GM12878 (cell line): ENCODE results near the gene SLC22A23. TPM values are rescaled to one million over a fixed set of nuclear protein-coding genes. Genes with fewer than 3 reads are reported as not detected.

ENCODE experiments used
- ATAC-seq: fragments of 200-7000 bp; cut with Tn5 transposase; 3 replicates; pipeline ENCODE4 v1.9.1; 2020; ENCODE audit warnings: mild to moderate bottlenecking, moderate library complexity
- BruUV-seq: library from RNA; stranded (reverse); fragments of 400-500 nt; replicated peaks from 2 replicates; lab custom pipeline; 2021; lab: Mats Ljungman, UMichigan
- CTCF ChIA-PET: fragments of 300-600 bp; sonication (Branson Sonifier 250); formaldehyde crosslinking; extraction: SDS; loops from one replicate; lab custom pipeline; 2021; ENCODE audit warnings: inconsistent platforms; lab: Yijun Ruan, JAX
- POLR2A ChIA-PET: fragments of 350-600 bp; formaldehyde crosslinking; extraction: SDS; loops from one replicate; lab custom pipeline; 2021; ENCODE audit warnings: inconsistent platforms; lab: Charles Lee
- RAD21 ChIA-PET: fragments of 300-600 bp; sonication (Branson Sonifier 250); formaldehyde crosslinking; loops from one replicate; lab custom pipeline; 2023; ENCODE audit warnings: antibody characterized with exemption; ENCODE audit not compliant: unreplicated experiment; lab: Charles Lee
- SMC1A ChIA-PET: fragments of 300-600 bp; sonication (Branson Sonifier 250); formaldehyde crosslinking; loops from one replicate; lab custom pipeline; 2023; ENCODE audit not compliant: unreplicated experiment, uncharacterized antibody; lab: Charles Lee
- DNase-seq: peaks from one replicate; pipeline ENCODE4 v3.0.0-alpha.2; 2011; ENCODE audit warnings: low read depth, low spot score
- FAIRE-seq: peaks from 3 replicates; lab custom pipeline; 2011; peaks lifted over from hg19 to GRCh38; lab: Jason Lieb, UNC
- H2AFZ ChIP-seq: 2 replicates; pipeline ENCODE4 v1.6.0; 2011; ENCODE audit warnings: low read depth, low read length, control low read depth; ENCODE audit not compliant: control insufficient read depth
- H3K27ac ChIP-seq: 2 replicates; pipeline ENCODE4 v1.5.1; 2011; ENCODE audit warnings: control low read depth; ENCODE audit not compliant: control insufficient read depth, insufficient read depth
- H3K27me3 ChIP-seq, 2 experiments: replicated peaks in 1 of 2; 2 replicates each; pipeline versions ENCODE4 v1.6.0 to v1.6.1; 2011; ENCODE audit warnings: low read length in 1 of 2; ENCODE audit not compliant: control insufficient read depth in 2 of 2, insufficient read depth in 2 of 2
- H3K36me3 ChIP-seq, 2 experiments: 2 replicates each; pipeline ENCODE4 v1.5.1; 2011; ENCODE audit warnings: low read length in 1 of 2; ENCODE audit not compliant: control insufficient read depth in 2 of 2, insufficient read depth in 2 of 2
- H3K4me1 ChIP-seq: 2 replicates; pipeline ENCODE4 v1.6.1; 2011; ENCODE audit warnings: mild to moderate bottlenecking, low read length, moderate library complexity, mixed read lengths; ENCODE audit not compliant: control insufficient read depth, insufficient read depth
- H3K4me2 ChIP-seq: 2 replicates; pipeline ENCODE4 v1.6.0; 2011; ENCODE audit warnings: control low read depth; ENCODE audit not compliant: control insufficient read depth, insufficient read depth
- H3K4me3 ChIP-seq: fragments of 200-600 bp; sonication (generic); 2 replicates; pipeline ENCODE4 v1.5.1; 2016
- H3K79me2 ChIP-seq: 2 replicates; pipeline ENCODE4 v1.6.0; 2011; ENCODE audit warnings: low read length; ENCODE audit not compliant: control insufficient read depth, insufficient read depth
- H3K9ac ChIP-seq: 2 replicates; pipeline ENCODE4 v1.8.0; 2011; ENCODE audit warnings: low read length, control low read depth, mixed read lengths; ENCODE audit not compliant: control insufficient read depth, insufficient read depth
- H3K9me3 ChIP-seq: replicated peaks from 3 replicates; pipeline ENCODE4 v1.5.1; 2011; ENCODE audit warnings: mild to moderate bottlenecking, low read length; ENCODE audit not compliant: control insufficient read depth, insufficient read depth
- H4K20me1 ChIP-seq: 2 replicates; pipeline ENCODE4 v1.6.0; 2011; ENCODE audit not compliant: control insufficient read depth, insufficient read depth
- ETV6 ChIP-seq, 2 experiments: fragments of 450-650 bp in 1 of 2; IDR thresholded peaks in 1 of 2; conservative IDR thresholded peaks in 1 of 2; 2 replicates each; pipeline ENCODE4 v1.6.1; 2014; ENCODE audit warnings: antibody characterized with exemption in 1 of 2, borderline replicate concordance in 1 of 2, low read depth in 1 of 2, mild to moderate bottlenecking in 1 of 2, moderate library complexity in 1 of 2
- GATAD2B ChIP-seq: fragments of 450-650 bp; conservative IDR thresholded peaks from 2 replicates; pipeline ENCODE4 v1.6.1; 2017; ENCODE audit warnings: low read depth, mild to moderate bottlenecking, moderate library complexity
- MTA2 ChIP-seq: fragments of 450-650 bp; IDR thresholded peaks from 2 replicates; pipeline ENCODE4 v1.6.1; 2016; ENCODE audit warnings: low read depth, mild to moderate bottlenecking, moderate library complexity
- NFIC ChIP-seq: IDR thresholded peaks from 2 replicates; pipeline ENCODE4 v1.6.1; 2012; ENCODE audit warnings: low read depth, mild to moderate bottlenecking, inconsistent platforms, low read length, moderate library complexity
- RFX5 ChIP-seq: IDR thresholded peaks from 2 replicates; pipeline ENCODE4 v1.6.1; 2011; ENCODE audit warnings: low read depth, low read length, improper control_type of control experiment
- STAT1 ChIP-seq: fragments of 450-650 bp; conservative IDR thresholded peaks from 2 replicates; pipeline ENCODE4 v1.6.1; 2014; ENCODE audit warnings: antibody characterized with exemption, mild to moderate bottlenecking
- TCF3 ChIP-seq: IDR thresholded peaks from 2 replicates; pipeline ENCODE4 v1.6.1; 2012; ENCODE audit warnings: low read depth, mild to moderate bottlenecking, low read length, borderline replicate concordance; ENCODE audit not compliant: insufficient read depth
- WGBS: methylation state at CpG from one replicate; pipeline ENCODE4 v1.1.6; 2016; ENCODE audit warnings: low lambda C conversion rate; ENCODE audit not compliant: insufficient replicate concordance, insufficient coverage; ENCODE audit errors: missing lambda C conversion rate; 5-methylcytosine and 5-hydroxymethylcytosine counted together
- in situ Hi-C: fragments of 300-500 bp; cut with MboI; formaldehyde crosslinking; loops from 9 replicates; pipeline ENCODE4 v1.14.3; 2018; ENCODE audit warnings: mixed read lengths
- intact Hi-C: fragments of 100-400 bp; cut with micrococcal nuclease; formaldehyde crosslinking; loops from one replicate; pipeline ENCODE4 v1.14.2; 2022; ENCODE audit not compliant: unreplicated experiment
- polyA plus RNA-seq, 11 experiments: library from polyadenylated mRNA; depleted of rRNA in 4 of 11; unstranded in 6 of 11; stranded (reverse) in 5 of 11; fragments of >200 nt; fragmentation: Nextera tagmentation in 4 of 11; fragmentation: Illumina TruSeq in 1 of 11; extraction: Ambion mirVana in 4 of 11; extraction: Trizol in 1 of 11; gene quantifications; 1 replicate in 1 of 11; 2 replicates in 10 of 11; pipeline versions ENCODE4 v1.2.1 to v1.2.3, GENCODE V29; 2011 to 2016; ENCODE audit warnings: inconsistent platforms in 2 of 11, missing spikeins in 2 of 11, low read depth in 1 of 11
- total RNA-seq, 4 experiments: library from RNA; depleted of rRNA in 3 of 4; stranded (reverse); fragments of >200 nt in 3 of 4; fragmentation: Illumina TruSeq in 1 of 4; extraction: Trizol in 1 of 4; gene quantifications; 2 replicates each; pipeline versions ENCODE4 v1.2.1 to v1.2.3, GENCODE V29; 2013 to 2021
- TF ChIP-seq, protein P1 (sequence below): fragments of 450-650 bp; IDR thresholded peaks from 2 replicates; pipeline ENCODE4 v1.6.1; 2017; ENCODE audit warnings: borderline replicate concordance
- TF ChIP-seq, protein P2 (sequence below): IDR thresholded peaks from 2 replicates; pipeline ENCODE4 v1.6.1; 2012; ENCODE audit warnings: low read length, inconsistent platforms
- TF ChIP-seq, protein P3 (sequence below): fragments of 450-650 bp; IDR thresholded peaks from 2 replicates; pipeline ENCODE4 v1.6.1; 2017; ENCODE audit warnings: mild to moderate bottlenecking, moderate library complexity

Gene SLC22A23
- total and polyA plus RNA-seq, 10 of the 15 experiments (the other 5 are each of a cell fraction or from before 2014, with no cell fraction given), result 0.20 to 2.4 (median 0.74) TPM

DNA sequence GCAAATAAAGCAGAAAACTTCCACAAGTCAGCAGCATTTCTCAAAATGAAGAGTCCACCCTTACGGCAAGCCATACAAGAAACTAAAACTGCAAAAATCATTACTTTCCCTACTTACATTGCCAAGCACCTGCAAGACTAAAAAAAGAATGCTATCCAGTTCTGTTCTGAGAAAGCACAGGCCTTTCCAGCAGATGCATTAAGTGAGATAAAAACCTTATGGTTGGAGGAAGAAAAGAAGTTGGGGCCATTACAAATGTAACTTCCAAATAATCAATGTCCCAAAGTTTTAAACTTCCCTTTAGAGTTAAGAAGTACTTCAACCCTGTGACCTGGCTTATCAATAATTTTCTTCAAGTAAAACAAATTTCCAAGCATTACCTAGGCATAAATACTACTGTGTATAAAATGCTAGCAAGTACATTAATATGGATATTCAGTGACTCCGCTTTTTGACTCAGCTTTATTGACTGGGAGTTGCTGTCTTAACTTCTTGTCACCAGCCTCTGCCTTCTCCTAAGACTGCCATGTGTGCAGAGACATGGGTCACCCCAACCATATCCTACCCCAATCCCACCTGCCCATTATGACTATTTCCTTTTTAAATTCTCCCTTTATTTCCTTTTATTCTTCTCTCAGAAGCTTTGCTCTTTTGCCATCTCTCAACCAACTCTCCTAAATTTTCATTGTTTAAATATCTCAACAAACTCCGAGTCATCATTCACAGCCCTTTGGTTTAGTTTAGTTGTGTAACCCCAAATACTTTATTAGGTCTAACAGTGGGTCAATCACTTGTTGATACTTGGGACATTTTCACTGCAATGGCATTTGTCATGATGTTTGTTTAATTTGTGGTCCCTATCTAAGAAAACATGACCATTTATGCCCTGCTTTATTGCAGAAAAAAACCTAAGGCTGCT lies 49.7 kb downstream of the SLC22A23 start (continued):
- TF ChIP-seq, protein P1, sequence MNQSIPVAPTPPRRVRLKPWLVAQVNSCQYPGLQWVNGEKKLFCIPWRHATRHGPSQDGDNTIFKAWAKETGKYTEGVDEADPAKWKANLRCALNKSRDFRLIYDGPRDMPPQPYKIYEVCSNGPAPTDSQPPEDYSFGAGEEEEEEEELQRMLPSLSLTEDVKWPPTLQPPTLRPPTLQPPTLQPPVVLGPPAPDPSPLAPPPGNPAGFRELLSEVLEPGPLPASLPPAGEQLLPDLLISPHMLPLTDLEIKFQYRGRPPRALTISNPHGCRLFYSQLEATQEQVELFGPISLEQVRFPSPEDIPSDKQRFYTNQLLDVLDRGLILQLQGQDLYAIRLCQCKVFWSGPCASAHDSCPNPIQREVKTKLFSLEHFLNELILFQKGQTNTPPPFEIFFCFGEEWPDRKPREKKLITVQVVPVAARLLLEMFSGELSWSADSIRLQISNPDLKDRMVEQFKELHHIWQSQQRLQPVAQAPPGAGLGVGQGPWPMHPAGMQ, result no peak

GRCh38 chr6:3406362-3406821 lies 50.5 kb downstream of the SLC22A23 start:
- ChIA-PET CTCF (no interaction called here), POLR2A (interaction anchor here (0.5 kb wide), 1 partner anchor 8 kb away, joined by 5 read pairs; no protein-coding TSS in a partner anchor), SMC1A (interaction anchor here (0.8 kb wide), 1 partner anchor 16 kb away, joined by 3 read pairs; no protein-coding TSS in a partner anchor), RAD21 (no interaction called here)
- Histone ChIP-seq H3K4me3 (no peak overlapping the region), H3K4me1 (no peaks in the 10 kb centered on the region), H3K36me3 (no peaks in the 10 kb centered on the region), H3K27ac (no peak overlapping the region), H4K20me1 (no peaks in the 10 kb centered on the region), H3K4me2 (no peak overlapping the region), H3K79me2 (no peaks in the 10 kb centered on the region), H2AFZ (no peak overlapping the region), H3K9ac (no peak overlapping the region), H3K27me3 (no peaks in the 10 kb centered on the region), H3K9me3 (no peaks in the 10 kb centered on the region)
- no peak for DNase-seq
- in situ Hi-C loops (no loop called here), intact Hi-C loops (no loop called here)
- FAIRE-seq, result no peak
- TF ChIP-seq RFX5 (no peak), GATAD2B (no peak), MTA2 (no peak), TCF3 (no peak), ETV6 (conservative IDR thresholded peaks at IDR 0.05 in 1 of 2, IDR thresholded peaks at IDR 0.05 in 1 of 2; ENCODE audit: borderline replicate concordance in 1 of 2, low read depth in 1 of 2) (no peak), STAT1 (no peak), NFIC (no peak)
- TF ChIP-seq, protein P2, sequence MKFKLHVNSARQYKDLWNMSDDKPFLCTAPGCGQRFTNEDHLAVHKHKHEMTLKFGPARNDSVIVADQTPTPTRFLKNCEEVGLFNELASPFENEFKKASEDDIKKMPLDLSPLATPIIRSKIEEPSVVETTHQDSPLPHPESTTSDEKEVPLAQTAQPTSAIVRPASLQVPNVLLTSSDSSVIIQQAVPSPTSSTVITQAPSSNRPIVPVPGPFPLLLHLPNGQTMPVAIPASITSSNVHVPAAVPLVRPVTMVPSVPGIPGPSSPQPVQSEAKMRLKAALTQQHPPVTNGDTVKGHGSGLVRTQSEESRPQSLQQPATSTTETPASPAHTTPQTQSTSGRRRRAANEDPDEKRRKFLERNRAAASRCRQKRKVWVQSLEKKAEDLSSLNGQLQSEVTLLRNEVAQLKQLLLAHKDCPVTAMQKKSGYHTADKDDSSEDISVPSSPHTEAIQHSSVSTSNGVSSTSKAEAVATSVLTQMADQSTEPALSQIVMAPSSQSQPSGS, result no peak
- TF ChIP-seq, protein P3, sequence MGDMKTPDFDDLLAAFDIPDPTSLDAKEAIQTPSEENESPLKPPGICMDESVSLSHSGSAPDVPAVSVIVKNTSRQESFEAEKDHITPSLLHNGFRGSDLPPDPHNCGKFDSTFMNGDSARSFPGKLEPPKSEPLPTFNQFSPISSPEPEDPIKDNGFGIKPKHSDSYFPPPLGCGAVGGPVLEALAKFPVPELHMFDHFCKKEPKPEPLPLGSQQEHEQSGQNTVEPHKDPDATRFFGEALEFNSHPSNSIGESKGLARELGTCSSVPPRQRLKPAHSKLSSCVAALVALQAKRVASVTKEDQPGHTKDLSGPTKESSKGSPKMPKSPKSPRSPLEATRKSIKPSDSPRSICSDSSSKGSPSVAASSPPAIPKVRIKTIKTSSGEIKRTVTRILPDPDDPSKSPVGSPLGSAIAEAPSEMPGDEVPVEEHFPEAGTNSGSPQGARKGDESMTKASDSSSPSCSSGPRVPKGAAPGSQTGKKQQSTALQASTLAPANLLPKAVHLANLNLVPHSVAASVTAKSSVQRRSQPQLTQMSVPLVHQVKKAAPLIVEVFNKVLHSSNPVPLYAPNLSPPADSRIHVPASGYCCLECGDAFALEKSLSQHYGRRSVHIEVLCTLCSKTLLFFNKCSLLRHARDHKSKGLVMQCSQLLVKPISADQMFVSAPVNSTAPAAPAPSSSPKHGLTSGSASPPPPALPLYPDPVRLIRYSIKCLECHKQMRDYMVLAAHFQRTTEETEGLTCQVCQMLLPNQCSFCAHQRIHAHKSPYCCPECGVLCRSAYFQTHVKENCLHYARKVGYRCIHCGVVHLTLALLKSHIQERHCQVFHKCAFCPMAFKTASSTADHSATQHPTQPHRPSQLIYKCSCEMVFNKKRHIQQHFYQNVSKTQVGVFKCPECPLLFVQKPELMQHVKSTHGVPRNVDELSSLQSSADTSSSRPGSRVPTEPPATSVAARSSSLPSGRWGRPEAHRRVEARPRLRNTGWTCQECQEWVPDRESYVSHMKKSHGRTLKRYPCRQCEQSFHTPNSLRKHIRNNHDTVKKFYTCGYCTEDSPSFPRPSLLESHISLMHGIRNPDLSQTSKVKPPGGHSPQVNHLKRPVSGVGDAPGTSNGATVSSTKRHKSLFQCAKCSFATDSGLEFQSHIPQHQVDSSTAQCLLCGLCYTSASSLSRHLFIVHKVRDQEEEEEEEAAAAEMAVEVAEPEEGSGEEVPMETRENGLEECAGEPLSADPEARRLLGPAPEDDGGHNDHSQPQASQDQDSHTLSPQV, result no peak
- ATAC-seq, result no peak
- WGBS, result 51% methylated on average over 9 of the region's 9 CpGs
- BruUV-seq, result no TSS peak
